ENCODE results near the gene OSTC.
"Not testable (repeated sequence)": the region's sequence is repeated elsewhere in the genome, so short reads cannot be mapped to it uniquely, and the experiment has no call there.

Gene OSTC

DNA sequence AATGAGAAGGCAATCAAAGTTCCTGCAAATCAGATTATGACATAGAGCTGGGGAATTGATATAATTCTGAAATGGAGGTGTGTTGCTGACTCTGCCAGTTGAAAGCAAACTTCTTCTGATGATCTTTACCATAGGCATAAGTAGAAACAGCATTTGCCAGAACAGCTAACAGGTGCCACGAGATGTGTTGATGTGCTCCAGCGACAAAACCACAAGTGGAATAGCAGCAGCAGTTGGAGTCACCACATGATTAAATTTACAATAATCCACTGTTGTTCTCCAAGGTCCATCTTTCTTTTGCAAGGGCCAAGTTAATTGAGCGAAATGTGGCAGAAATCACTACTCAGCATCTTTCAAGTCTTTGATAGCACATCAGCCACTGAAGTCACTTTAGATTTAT, 3.7 kb upstream of the OSTC start:
- no peak for DNase-seq (ENCODE audit: low read depth)

GRCh38 chr4:108649863-108650211, 562 bp upstream of the OSTC start:
- DNase-seq (ENCODE audit: low read depth): no peak

- DNase-seq (ENCODE audit: low read depth): peak; percentile 46
These were observed 804 bp downstream of the OSTC start for GRCh38 chr4:108651014-108651791.

DNA sequence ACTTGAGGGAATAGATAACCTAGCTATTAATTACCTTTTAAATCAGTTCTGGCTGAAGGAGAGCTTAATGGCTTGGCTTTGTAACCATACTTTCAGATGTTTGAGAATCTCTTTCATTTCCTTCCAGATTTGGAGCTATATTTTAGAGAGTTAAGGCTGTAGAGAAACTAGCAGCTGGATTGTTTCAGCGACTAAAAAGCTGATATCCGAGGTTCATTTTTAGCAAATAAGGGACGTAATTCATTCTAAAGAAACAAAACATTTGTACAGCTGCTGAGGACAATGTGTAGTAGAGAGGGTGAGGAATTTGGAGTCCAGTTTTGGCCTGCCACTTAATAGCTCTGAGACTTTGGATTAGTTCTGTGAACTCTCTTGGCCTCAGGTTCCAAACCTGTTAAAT, 12.2 kb downstream of the OSTC start:
- DNase-seq (ENCODE audit: low read depth): no peak

DNA sequence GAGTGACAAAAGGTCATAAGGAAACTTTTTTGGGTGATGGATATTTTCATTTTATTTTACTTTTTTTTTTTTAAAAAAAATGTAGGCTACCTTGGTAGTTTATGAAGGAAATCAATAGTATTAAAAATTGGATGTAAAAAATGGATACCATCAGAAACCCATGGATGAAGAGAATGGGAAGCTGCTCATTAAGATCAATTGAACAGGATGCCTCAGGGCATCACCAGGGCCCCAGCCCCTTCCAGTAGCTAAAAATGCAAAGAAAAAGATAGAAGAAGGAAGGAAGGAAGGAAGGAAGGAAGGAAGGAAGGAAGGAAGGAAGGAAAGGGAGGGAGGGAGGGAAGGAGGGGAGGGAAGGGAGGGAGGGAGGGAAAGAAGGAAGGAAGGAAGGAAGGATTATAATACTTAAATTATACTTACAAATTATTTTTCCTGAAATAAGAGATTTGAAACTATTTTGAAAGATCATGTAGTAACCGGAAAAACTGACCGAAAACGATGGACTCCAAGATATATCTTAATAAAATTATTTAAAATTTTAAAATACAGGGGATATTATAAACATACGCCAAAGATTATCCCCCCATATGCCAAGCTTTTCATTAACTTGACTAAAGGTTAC, 24.1 kb downstream of the OSTC start:
- no peak for DNase-seq (ENCODE audit: low read depth)

DNA sequence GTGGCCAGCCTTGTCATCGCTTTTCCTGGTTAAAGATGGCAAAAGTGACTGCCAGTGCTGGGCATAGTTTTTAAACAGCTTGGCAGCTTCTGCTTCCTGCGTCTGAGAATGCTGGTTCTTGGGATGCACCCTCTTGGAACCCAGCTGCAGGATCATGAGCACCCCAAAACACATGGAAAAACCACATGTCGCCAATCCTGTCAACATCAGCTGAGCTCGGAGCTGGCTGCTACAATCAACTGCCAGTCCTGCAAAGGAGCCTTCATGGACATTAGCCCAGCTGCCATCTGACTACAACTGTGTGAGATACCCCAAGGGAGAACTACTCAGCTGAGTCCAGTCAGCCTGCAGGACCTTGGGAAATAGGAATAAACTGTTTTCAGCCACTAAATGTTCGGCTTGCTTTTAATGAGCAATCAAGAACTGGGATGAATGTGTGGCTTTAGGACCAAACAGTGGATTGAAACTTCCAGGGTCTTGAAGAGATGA, 31.0 kb downstream of the OSTC start:
- no peak for DNase-seq (ENCODE audit: low read depth)

- peak; percentile 42 for DNase-seq (ENCODE audit: low read depth)
These were observed 33.1 kb downstream of the OSTC start for GRCh38 chr4:108683479-108683878.

DNA sequence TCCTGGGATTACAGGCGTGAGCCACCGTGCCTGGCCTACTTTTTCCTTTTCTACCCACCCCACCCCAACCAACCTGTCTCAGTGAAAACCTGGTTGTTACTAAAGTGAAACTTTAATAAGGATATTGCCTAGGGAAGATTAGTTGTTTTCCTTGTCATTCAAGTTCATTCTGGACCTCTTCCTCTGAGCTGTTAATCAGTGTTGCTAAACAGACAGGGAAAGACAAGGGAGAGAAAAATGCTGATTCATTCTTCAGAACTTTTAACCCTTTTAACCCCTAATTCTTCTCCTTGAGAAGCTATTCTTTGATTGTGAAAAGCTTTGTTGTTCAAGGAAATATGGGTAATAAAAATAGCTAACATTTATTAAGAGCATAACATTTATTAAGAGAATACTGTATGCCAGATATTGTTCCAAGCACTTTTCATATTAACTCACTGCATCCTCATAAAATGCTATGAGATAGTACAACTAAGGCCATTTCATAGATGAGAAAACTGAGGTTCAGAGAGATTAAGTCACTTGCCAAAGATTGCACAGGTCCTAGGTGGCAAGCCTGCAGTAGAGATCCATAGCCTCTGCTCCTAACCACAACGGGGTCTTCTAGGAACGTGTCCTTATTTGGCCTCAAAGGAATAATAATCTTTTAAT, 34.8 kb downstream of the OSTC start:
- no peak for DNase-seq (ENCODE audit: low read depth)

DNA sequence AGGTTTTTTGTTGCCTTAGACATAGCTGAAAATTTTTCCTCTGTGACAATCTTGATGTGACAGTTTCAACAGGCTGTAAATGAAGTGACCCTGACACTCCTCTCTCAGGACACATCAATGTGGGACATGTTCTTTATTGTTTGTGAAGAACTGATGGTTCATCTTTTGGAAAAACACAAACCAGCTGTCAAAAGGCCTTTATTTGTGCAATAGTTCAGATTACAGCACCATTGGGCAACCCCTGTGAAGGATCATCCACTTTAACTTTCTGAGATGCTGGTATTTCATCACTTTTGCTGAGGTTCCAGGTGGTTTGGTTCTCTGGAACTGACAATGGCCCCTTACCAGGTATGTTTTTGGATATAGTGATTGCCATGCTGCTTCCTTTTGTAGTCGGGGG, 40.3 kb downstream of the OSTC start:
- DNase-seq (ENCODE audit: low read depth): no peak

DNA sequence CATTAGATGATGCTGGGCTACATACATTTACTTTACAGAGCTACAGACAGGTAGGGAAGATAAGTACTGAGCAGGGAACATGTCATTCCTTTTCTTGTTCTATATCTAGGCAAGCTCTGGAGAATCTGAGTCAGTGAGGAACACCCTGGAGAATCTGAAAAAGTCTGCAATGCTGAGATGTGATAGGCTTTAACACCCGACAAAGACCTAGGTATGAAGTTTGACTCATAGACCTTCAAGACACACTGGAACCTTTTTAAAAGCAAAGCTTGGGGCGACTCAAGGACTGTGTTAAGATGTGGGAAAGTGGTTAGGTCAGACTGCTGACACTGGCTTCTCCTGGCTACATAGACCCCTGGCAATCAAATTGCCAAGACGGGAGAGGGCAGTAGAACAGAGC, 42.8 kb downstream of the OSTC start:
- DNase-seq (ENCODE audit: low read depth): no peak

DNA sequence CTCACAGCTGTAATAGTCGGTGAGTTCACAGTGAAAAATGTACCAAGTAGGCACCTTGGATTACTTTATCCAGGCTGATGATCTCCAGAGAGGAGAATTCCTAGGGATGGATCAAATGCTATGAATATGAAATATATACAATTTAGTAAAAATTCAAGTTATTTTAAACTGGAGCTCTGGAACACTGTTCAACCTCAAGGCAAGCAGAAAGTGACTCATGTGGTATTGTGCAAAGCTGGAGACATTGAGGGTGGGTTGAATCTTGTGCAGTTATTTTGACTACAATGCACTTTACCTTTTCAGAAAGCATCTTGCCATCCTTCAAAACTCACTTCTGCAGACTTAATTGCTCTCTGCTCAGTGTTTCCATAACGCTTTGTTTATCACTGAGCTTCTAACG, 43.4 kb downstream of the OSTC start:
- no peak for DNase-seq (ENCODE audit: low read depth)

GRCh38 chr4:108694423-108694822, 44.0 kb downstream of the OSTC start:
- no peak for DNase-seq (ENCODE audit: low read depth)

DNA sequence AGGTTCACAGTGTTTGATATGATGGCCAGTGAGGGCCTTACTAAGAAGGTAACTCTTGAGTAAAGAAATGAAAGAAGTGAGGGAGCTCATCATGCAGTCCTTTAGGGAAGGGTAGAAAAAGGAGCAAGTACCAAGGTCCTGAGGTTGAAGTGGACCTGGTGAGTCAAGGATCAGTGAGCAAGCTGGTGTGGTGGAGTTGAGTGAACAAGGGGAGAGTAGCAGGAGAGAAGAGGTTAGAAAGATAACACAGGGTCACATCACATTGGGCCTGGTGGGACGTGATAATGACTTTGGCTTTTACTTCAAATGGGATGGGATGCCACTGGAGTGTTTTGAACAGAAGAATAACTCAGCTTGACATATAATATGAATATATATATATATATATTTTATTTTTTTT, 44.7 kb downstream of the OSTC start:
- DNase-seq (ENCODE audit: low read depth): no peak

DNA sequence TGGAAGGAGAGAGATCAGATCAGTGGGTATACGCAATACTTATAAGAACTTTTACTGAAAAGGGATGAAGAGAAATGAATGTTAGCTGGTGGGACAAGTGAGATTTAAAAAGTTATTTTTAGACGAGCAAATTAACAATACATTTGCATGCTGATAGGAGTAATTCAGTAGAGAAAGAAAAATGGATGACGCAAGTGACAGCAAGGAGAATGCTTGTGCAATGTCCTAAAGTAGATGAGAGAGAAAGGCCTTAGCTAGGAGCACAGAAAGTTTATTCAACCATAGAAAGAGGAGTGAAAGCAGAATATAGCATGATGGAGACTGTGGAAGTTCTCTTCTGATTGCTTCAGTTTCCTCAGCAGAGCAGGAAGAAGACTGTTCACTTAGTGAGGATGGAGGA, 45.8 kb downstream of the OSTC start:
- no peak for DNase-seq (ENCODE audit: low read depth)

DNA sequence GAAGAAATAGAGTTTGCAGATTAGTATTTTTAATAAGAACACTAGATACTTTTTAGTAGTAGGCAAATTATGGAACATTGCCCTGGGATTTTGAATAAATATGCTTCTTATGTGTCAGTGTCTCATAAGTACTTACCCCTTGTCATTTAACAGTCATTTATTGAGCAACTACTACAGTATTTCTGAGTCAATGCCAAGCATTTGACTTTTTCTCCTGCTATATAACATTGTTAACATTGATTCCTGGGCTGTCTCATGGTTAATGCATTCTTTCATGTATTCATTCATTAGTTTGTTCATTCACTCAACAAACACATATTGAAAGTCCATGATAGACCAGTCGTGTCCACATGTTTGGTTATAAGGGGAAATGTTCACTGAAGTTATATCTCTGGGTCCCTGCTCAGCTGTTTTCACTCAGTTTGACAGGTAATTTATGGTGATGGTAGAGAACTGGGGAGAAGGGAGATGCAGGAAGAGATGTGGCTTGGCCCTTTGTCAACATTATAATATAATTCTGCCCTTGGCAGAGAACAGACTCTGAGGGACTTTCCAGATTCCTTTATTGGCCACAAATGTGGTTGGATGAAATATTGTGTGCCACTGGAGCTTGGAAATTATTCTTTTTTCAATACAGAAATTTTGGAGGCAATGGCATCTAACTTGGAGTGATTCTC, 49.8 kb downstream of the OSTC start:
- no peak for DNase-seq (ENCODE audit: low read depth)

DNA sequence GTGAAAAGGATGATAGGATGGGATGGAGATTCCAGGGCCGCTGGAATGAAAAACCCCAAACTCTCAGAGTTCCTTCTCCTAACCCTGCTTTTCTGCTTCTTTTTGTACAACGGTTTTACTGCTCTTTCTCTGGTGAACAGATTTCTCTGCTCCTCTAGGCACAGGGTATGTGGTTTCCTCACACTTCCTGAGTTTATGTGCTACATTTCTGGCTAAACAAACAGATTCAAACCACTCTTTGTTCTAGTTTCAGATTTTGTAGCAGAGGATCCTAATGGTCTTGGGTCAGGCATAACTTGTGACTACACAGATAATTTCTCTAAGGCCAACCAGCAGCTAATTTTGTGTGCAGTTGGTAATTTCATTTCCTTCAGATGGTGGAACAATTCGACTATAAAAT, 52.6 kb downstream of the OSTC start:
- DNase-seq (ENCODE audit: low read depth): no peak

- DNase-seq (ENCODE audit: low read depth): no peak
These were observed 53.0 kb downstream of the OSTC start for GRCh38 chr4:108703370-108703769.

- no peak for DNase-seq (ENCODE audit: low read depth)
These were observed 53.6 kb downstream of the OSTC start for GRCh38 chr4:108703966-108704365.

DNA sequence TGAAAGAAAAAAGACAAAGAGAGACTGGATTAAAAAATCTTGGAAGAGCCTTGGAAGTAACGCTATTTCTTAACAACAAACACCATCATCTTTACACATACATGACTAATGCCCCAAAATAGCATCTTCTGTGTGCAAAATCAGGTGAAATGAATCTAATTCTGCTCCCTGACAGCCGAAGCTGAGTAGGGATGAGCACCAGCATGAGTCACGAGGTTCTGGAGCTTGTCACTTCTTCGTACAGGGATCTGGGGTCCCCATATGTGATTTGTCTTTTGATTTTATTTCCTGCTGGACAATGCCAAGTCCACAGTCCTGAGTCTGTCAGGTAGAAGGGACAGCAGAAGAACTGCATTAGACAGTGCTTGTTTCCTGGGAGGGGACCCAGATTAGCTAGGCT, 55.9 kb downstream of the OSTC start:
- no peak for DNase-seq (ENCODE audit: low read depth)

GRCh38 chr4:108709234-108709633, 58.8 kb downstream of the OSTC start:
- no peak for DNase-seq (ENCODE audit: low read depth)

DNA sequence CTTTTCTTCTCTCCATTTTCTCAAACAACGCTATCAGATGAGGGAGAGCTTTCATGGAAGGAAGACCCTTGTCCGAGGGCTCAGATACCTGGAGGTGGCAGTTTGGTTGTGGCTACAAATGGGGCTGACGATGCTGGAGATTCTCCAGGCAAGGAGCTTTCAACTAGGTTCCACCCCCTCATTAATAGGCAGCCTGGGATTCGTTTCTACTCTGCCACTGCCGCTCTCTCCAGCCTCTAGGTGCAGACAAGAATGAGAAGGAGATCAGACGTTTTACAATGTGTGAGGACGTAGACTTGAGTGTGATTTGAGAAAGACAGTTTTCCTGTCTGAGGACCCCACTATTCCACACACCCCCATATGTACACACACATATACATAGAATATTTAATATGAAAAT, 59.3 kb downstream of the OSTC start:
- DNase-seq (ENCODE audit: low read depth): no peak

DNA sequence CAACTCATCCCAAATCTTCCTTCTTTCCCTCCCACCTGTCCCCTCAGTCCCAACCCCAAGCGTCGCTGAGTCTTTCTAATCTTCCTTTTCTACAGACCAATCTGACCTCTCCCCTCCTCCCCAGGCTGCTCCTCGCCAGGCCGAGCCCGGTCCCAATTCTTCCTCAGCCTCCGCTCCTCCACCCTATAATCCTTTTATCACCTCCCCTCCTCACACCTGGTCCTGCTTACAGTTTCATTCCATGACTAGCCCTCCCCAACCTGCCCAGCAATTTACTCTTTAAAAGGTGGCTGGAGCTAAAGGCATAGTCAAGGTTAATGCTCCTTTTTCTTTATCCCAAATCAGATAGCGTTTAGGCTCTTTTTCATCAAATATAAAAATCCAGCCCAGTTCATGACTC, 60.2 kb downstream of the OSTC start:
- not testable (repeated sequence) for DNase-seq (ENCODE audit: low read depth)

DNA sequence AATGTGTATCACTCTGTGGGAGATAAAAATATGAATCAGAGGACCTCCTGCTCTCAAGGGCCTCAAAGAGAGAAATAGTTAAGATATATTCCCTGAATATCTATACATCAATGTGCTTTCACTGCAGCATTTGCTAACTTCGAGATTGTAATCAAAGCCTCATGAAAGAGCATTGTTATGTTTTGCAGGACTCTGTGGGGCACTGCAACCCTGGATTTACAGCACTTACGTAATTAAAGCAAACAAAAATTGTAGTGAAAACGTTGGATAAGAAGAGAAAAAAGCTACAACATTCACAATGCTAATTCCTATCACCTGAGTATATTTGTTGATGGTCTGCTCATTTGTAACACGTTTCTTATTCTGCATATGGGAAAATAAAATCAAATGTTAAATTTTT, 64.5 kb downstream of the OSTC start:
- DNase-seq (ENCODE audit: low read depth): no peak

All from fibroblast of the conjunctiva (primary cell).